22Rv1 (cell line): Measurements from ENCODE around the gene FASLG.

ENCODE experiments used
- H3K27ac ChIP-seq: fragments of 450-650 bp; 2 replicates; pipeline ENCODE4 v1.5.1; 2017
- ZFX ChIP-seq: fragments of 450-650 bp; IDR thresholded peaks from 2 replicates; pipeline ENCODE4 v1.6.1; 2017; ENCODE audit warnings: antibody characterized with exemption, borderline replicate concordance
- TF ChIP-seq, protein P1 (sequence below): fragments of 450-650 bp; IDR thresholded peaks from 2 replicates; pipeline ENCODE4 v1.5.1; 2017; ENCODE audit warnings: mild to moderate bottlenecking

FASLG gene

GRCh38 chr1:172630868-172631267, 28.0 kb upstream of the FASLG start:
- TF ChIP-seq, protein P1, sequence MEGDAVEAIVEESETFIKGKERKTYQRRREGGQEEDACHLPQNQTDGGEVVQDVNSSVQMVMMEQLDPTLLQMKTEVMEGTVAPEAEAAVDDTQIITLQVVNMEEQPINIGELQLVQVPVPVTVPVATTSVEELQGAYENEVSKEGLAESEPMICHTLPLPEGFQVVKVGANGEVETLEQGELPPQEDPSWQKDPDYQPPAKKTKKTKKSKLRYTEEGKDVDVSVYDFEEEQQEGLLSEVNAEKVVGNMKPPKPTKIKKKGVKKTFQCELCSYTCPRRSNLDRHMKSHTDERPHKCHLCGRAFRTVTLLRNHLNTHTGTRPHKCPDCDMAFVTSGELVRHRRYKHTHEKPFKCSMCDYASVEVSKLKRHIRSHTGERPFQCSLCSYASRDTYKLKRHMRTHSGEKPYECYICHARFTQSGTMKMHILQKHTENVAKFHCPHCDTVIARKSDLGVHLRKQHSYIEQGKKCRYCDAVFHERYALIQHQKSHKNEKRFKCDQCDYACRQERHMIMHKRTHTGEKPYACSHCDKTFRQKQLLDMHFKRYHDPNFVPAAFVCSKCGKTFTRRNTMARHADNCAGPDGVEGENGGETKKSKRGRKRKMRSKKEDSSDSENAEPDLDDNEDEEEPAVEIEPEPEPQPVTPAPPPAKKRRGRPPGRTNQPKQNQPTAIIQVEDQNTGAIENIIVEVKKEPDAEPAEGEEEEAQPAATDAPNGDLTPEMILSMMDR = no peak
- no peak for TF ChIP-seq ZFX

GRCh38 chr1:172637522-172637921, 21.4 kb upstream of the FASLG start:
- TF ChIP-seq, protein P1 = no peak
- TF ChIP-seq ZFX = no peak
- no peak overlapping the region for H3K27ac ChIP-seq

More at GRCh38 chr1:172630868-172631267, 28.0 kb upstream of the FASLG start:
- no peak overlapping the region for H3K27ac ChIP-seq

GRCh38 chr1:172638249-172638648, 20.7 kb upstream of the FASLG start:
- no peak overlapping the region for H3K27ac ChIP-seq
- no peak for TF ChIP-seq ZFX
- TF ChIP-seq, protein P1 = no peak

GRCh38 chr1:172638885-172639831, 19.7 kb upstream of the FASLG start:
- no peak overlapping the region for H3K27ac ChIP-seq
- TF ChIP-seq, protein P1 = no peak
- no peak for TF ChIP-seq ZFX

DNA sequence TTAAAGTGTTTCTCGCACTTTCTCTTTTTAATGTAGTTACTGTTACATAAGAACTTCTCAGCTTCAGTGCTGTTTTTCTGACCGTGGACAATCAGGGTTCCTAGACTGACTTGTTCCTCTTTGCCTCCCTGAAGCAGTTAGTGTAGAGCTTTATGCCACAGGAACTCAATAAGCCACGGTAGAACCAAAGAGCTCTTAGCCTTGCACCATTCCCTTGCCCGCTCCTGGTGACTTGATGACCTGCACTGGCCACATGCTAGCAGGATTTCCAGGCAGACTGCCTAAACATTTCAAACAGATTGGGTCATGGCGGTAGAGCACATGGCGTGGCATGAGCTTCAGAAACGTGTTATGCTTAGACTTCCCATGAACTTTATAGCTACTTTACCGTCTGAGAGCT, 18.8 kb upstream of the FASLG start:
- TF ChIP-seq, protein P1 = no peak
- TF ChIP-seq ZFX = no peak
- no peak overlapping the region for H3K27ac ChIP-seq

GRCh38 chr1:172641492-172641891, 17.4 kb upstream of the FASLG start:
- TF ChIP-seq ZFX = no peak
- TF ChIP-seq, protein P1 = no peak
- H3K27ac ChIP-seq = no peak overlapping the region

GRCh38 chr1:172642970-172643369, 15.9 kb upstream of the FASLG start:
- H3K27ac ChIP-seq = no peak overlapping the region
- TF ChIP-seq, protein P1 = no peak
- TF ChIP-seq ZFX = no peak
